Gastroesophageal sphincter (tissue), 4 donors: ENCODE data around the gene TMEM47. TPM values are rescaled to one million over a fixed set of nuclear protein-coding genes. Genes with fewer than 3 reads are reported as not detected.
A peak's percentile ranks its signal among the peaks of the same experiment; 100 is the strongest.

Source experiments
- ATAC-seq: fragments of 150-250 bp; one replicate; pipeline ENCODE4 v1.9.1; 2016; ENCODE audit warnings: mild to moderate bottlenecking, moderate library complexity
- H3K27ac ChIP-seq, 4 donors: fragments of 200-600 bp; sonication (generic) in 3 of 4; 1 replicate in 3 of 4; 2 replicates in 1 of 4; pipeline ENCODE4 v1.5.1; 2016 to 2019
- H3K27me3 ChIP-seq: fragments of 200-600 bp; sonication (generic); one replicate; pipeline ENCODE4 v1.5.1; 2019
- H3K36me3 ChIP-seq, 2 donors: fragments of 200-600 bp; sonication (generic); one replicate each; pipeline ENCODE4 v1.5.1; 2019; ENCODE audit warnings: control low read depth in 1 of 2
- H3K4me1 ChIP-seq, 3 donors: fragments of 200-600 bp; sonication (generic); 1 replicate in 2 of 3; 2 replicates in 1 of 3; pipeline ENCODE4 v1.5.1; 2016 to 2019; ENCODE audit warnings: control low read depth in 2 of 3
- H3K4me3 ChIP-seq, 2 donors: fragments of 200-600 bp; sonication (generic); one replicate each; pipeline ENCODE4 v1.5.1; 2019; ENCODE audit warnings: mild to moderate bottlenecking in 1 of 2, moderate library complexity in 1 of 2
- H3K9me3 ChIP-seq, 3 donors: fragments of 200-600 bp; sonication (generic); one replicate each; pipeline ENCODE4 v1.5.1; 2017 to 2019; ENCODE audit warnings: control low read depth in 2 of 3
- CTCF ChIP-seq, 4 experiments: fragments of 200-600 bp in 2 of 4; fragments of 450-650 bp in 2 of 4; sonication (generic) in 1 of 4; IDR thresholded peaks; one replicate each; pipeline ENCODE4 v1.5.1; 2017 to 2019; ENCODE audit warnings: antibody characterized with exemption in 4 of 4, mild to moderate bottlenecking in 2 of 4, moderate library complexity in 2 of 4
- EP300 ChIP-seq: sonication (generic); formaldehyde crosslinking; IDR thresholded peaks from one replicate; pipeline ENCODE4 v1.6.1; 2017; ENCODE audit warnings: antibody characterized with exemption, mild to moderate bottlenecking
- POLR2A ChIP-seq, 2 donors: fragments of 450-650 bp; IDR thresholded peaks; one replicate each; pipeline ENCODE4 v1.6.1; 2017; ENCODE audit warnings: antibody characterized with exemption in 2 of 2, mild to moderate bottlenecking in 2 of 2, moderate library complexity in 1 of 2
- POLR2AphosphoS5 ChIP-seq: sonication (generic); formaldehyde crosslinking; IDR thresholded peaks from one replicate; pipeline ENCODE4 v1.6.1; 2017; ENCODE audit warnings: antibody characterized with exemption
- WGBS, 2 donors: methylation state at CpG; one replicate each; pipeline ENCODE4 v1.1.5; 2018; ENCODE audit warnings: low coverage in 1 of 2; 5-methylcytosine and 5-hydroxymethylcytosine counted together
- total RNA-seq, 4 donors: library from RNA; depleted of rRNA; stranded (reverse); fragments of >200 nt; gene quantifications; one replicate each; pipeline ENCODE4 v1.1.0, GENCODE V29; 2016

TMEM47 gene
- total RNA-seq, 4 donors from 2014 or later = 146 to 308 (median 216) TPM

DNA sequence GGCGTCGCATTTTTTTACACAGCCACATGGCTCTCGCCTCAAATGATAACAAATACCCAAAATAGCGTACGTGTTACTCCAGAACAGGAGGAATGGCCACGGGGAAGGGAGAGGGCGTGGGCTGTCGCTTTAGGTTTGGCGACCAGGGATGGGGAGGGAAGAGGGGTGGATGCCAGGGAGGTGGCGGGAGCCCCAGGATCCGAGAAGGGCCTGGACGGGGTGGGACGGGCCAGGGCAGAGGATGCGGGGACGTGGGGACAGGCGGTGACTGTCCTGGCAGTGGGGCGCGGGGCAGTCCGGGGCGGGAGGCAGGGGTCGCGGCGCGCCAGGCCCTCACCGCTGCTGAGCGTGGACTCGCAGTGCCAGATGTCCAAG, 631 bp downstream of the TMEM47 start:
- Histone ChIP-seq H3K36me3 (no peaks in the 10 kb centered on the region), H3K4me1 (peaks cover 0 to 16% (median 0%) of the 10 kb centered on the region in 3 donors), H3K9me3 (no peaks in the 10 kb centered on the region), H3K4me3 (peak overlapping the region; percentile 77 to 94), H3K27me3 (no peaks in the 10 kb centered on the region), H3K27ac (peak overlapping the region; percentile 89 to 95 (median 92))
- peak; percentile 1 for ATAC-seq
- 0% methylated on average over 3 of the region's 27 CpGs; no CpG with 5 or more reads in 1 of the 2 donors for WGBS, 2 donors
- TF ChIP-seq POLR2A (IDR thresholded peaks at IDR 0.05) (no peak), EP300 (no peak), POLR2AphosphoS5 (no peak), CTCF (IDR thresholded peaks at IDR 0.05) (no peak)

DNA sequence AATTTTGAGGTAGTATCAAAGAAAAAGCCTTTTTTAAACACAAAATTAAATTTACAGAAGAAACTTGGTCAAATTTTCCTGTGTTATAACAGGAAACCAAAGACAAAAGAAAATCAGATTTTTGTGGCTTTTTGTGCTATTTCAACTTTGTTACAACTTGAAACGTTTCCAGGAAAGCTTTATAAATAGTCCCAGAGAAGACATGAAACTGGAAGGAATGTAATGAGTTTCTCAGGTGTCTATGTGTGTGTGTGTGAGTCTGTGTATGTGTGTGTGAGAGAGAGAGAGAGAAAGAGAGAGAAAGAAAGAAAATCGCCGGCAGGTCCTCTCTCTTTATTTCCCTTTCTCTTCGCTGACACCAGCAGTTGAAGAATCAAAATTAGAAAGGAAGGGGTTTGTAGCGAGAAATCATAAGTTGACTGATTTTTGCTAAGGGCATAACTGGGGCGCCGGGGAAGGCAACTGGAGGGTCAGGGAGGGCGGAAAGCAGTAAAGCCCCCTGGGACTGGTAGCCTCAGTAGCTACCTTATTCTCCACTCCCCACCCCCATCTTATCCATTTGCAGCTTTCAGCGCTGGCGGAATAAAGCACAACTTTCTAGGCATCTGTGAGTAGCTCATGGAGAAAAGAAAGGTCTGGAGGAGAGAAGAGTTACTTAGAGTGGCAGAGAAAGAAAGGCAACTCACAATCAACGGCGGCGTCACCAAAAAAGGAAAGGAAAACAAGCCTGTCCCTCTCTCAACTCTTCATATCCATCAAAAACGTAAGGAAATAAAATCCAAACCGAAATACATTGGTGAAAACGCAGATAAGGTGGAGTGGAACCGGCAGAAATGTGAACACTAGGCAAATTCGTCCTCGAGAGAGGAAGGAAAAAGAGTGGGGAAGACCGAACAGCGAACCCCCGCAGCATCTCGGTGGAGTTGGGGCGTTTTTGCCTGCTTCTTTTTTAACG, 1.3 kb downstream of the TMEM47 start:
- peak overlapping the region; percentile 89 to 95 (median 92) for H3K27ac ChIP-seq
- TF ChIP-seq CTCF (IDR thresholded peaks at IDR 0.05) (no peak), POLR2A (IDR thresholded peaks at IDR 0.05) (no peak), EP300 (no peak), POLR2AphosphoS5 (no peak)
- peaks cover 0 to 23% (median 0%) of the 10 kb centered on the region in 3 donors for H3K4me1 ChIP-seq
- no peaks in the 10 kb centered on the region for H3K27me3 ChIP-seq
- no peaks in the 10 kb centered on the region for H3K36me3 ChIP-seq
- ATAC-seq = no peak
- H3K4me3 ChIP-seq = peak overlapping the region; percentile 77 to 94
- 1 to 20% methylated on average over 19 to 21 of the region's 25 CpGs for WGBS, 2 donors
- no peaks in the 10 kb centered on the region for H3K9me3 ChIP-seq

- TF ChIP-seq POLR2AphosphoS5 (no peak), POLR2A (IDR thresholded peaks at IDR 0.05) (no peak), EP300 (no peak), CTCF (IDR thresholded peaks at IDR 0.05) (no peak)
- H3K9me3 ChIP-seq = no peaks in the 10 kb centered on the region
- whole genome bisulfite sequencing, 2 donors = 17 to 38% methylated on average over 8 of the region's 9 CpGs
- no peaks in the 10 kb centered on the region for H3K36me3 ChIP-seq
- H3K27ac ChIP-seq = peak overlapping the region; percentile 61 to 95 (median 92)
- peak overlapping the region; percentile 77 to 94 for H3K4me3 ChIP-seq
- ATAC-seq = no peak
- H3K27me3 ChIP-seq = no peaks in the 10 kb centered on the region
- peaks cover 0 to 24% (median 0%) of the 10 kb centered on the region in 3 donors for H3K4me1 ChIP-seq
These were observed 2.2 kb downstream of the TMEM47 start for GRCh38 chrX:34654696-34655490.

GRCh38 chrX:34653811-34654210, 3.3 kb downstream of the TMEM47 start:
- TF ChIP-seq CTCF (IDR thresholded peaks at IDR 0.05) = no peak
- TF ChIP-seq EP300 = no peak
- no peak for TF ChIP-seq POLR2A (IDR thresholded peaks at IDR 0.05)
- no peak for TF ChIP-seq POLR2AphosphoS5

More at GRCh38 chrX:34653811-34654210, 3.3 kb downstream of the TMEM47 start:
- ATAC-seq = no peak
- Histone ChIP-seq H3K27me3 (no peaks in the 10 kb centered on the region), H3K4me1 (peaks cover 0 to 24% (median 0%) of the 10 kb centered on the region in 3 donors), H3K4me3 (peak overlapping the region; percentile 77 to 94), H3K27ac (peak overlapping the region; percentile 61 to 93 (median 78)), H3K36me3 (no peaks in the 10 kb centered on the region), H3K9me3 (no peaks in the 10 kb centered on the region)
- WGBS, 2 donors = 15 to 51% methylated on average over 3 to 5 of the region's 6 CpGs
